HS-27A (cell line): Measurements from ENCODE around the gene CFAP107.
A peak's percentile ranks its signal among the peaks of the same experiment; 100 is the strongest.
"Not testable (repeated sequence)": the region's sequence is repeated elsewhere in the genome, so short reads cannot be mapped to it uniquely, and the experiment has no call there.

Experiments used
- DNase-seq: peaks from one replicate; pipeline ENCODE4 v3.0.0-alpha.2; 2012; ENCODE audit warnings: low read depth, missing footprints

Gene CFAP107, protein sequence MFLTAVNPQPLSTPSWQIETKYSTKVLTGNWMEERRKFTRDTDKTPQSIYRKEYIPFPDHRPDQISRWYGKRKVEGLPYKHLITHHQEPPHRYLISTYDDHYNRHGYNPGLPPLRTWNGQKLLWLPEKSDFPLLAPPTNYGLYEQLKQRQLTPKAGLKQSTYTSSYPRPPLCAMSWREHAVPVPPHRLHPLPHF

GRCh38 chr1:12745992-12746323, at the start of gene CFAP107:
Gene CFAP107, plus strand, starts transcription at chr1:12746200. Its CDS starts 231 bp downstream, at chr1:12746431.
- DNase-seq, result no peak

GRCh38 chr1:12696658-12697057, 49.3 kb upstream of the CFAP107 start:
- no peak for DNase-seq

DNA sequence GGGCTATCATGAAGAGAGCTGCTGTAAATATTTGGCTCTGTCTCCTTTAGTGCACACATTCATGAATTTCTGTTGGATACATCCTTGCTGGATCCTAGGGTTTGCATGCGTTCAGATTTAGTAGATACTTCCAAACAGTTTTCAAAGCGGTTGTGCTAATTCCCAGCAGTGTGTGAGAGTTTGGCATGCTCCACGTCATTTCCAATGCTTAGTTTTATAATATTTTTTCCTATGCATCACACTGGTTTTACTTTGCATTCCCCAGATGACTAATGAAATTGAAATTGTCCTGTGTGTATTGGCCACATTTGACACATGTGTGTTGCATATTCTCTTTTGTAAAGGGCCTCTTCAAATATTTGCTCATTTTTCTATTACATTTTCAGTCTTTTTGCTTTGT, 48.6 kb upstream of the CFAP107 start:
- DNase-seq, result peak; percentile 49

GRCh38 chr1:12703821-12704451, 42.1 kb upstream of the CFAP107 start:
- DNase-seq, result no peak

DNA sequence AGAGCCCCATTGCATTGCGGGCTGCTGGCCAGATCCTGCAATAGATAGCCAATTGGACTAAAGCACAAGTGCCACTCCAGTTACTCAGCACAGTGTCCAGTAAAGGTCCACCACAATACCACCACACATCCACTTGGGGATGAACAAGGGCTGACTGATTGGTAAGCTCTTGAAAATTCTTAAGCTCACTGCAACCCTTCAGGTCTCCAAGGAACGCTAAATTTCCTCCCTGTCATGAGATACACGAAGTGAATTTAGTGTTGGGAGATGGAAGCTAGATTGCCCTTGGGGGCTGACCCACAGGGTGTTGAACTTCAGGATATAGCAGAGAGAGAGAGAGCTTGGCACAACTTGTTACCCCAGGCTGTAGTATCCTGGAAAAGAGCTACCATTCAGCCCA, 39.9 kb upstream of the CFAP107 start:
- DNase-seq, result no peak

DNA sequence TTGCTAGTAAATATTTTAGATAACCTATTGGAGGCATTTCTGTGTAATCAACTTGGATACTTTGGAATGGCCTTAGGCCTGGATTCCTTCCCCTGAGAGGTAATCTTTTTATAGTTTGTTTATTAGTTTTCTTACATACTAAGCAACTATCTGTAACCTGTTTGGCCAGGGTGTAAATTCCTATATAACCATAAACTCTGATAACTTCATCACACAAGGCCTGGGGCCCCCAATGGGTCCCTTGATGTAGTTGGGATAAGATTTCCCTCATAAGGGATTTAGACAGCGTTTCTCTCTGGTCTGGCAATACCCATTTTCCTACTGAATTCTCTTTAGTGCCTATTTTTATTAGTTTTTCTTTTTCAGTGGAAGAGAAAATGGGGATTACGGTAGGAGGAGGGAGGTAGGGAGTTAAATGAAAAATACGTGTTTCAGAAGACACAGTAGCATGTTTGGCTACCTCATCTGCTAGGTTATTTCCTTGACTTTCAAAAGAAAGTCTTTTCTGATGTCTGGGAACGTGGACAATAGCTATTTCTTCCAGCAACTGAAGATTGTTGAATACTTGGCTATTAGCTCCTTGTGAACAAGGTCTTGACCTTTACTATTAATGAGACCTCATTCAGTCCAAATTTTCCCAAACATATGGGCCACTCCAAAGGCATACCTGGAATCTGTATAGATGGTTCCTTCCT, 37.5 kb upstream of the CFAP107 start:
- no peak for DNase-seq

- no peak for DNase-seq
Measured at GRCh38 chr1:12709091-12709491, 36.9 kb upstream of the CFAP107 start.

DNA sequence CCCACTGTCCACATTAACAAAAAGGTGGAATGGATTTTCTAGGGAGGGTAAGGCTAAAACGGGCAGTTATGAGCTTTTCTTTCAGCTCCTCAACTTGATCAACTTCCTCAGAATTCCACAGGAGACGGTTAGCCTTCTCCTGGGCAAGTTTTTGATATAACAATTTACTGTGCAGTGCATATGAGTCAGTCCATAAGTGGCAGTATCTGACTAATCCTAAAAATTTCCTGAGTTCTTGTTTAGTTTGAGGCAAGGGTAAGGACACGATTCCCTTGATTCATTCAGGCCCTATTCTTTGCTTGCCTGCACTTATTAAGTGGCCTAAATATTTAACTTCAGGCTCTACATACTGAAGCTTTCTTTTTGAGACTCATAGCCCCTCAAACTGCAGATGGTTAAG, 36.3 kb upstream of the CFAP107 start:
- peak; percentile 20 for DNase-seq

- no peak for DNase-seq
Measured at GRCh38 chr1:12711536-12711935, 34.5 kb upstream of the CFAP107 start.

- DNase-seq, result no peak
Measured at GRCh38 chr1:12712076-12712475, 33.9 kb upstream of the CFAP107 start.

DNA sequence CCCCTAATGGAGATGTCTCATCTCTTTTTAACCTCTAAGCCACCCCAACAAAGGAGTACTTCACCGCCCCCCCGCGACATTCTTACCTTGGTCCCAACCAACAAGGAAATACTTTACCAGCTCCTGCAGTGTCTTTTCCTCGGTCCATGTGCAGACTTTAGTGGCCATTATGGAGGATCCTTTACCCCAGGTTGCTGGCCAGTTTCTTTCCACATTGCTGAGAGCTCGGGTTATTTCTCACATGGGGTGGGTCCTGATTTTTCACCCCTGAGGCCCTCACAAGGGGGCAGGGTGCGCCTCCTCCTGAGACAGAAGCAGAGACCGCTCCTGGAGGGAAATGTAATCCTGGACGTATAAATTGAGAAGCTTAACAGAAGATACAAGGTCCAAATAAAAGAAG, 33.1 kb upstream of the CFAP107 start:
- no peak for DNase-seq

DNA sequence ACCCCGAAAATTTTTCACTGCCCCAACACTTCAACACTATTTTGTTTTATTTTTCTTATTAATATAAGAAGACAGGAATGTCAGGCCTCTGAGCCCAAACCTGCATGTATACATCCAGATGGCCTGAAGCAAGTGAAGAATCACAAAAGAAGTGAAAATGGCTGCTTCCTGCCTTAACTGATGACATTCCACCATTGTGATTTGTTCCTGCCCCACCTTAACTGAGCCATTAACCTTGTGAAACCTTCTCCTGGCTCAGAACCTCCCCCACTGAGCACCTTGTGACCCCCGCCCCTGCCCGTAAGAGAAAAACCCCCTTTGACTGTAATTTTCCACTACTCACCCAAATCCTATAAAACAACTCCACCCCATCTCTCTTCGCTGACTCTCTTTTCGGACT, 32.3 kb upstream of the CFAP107 start:
- not testable (repeated sequence) for DNase-seq

GRCh38 chr1:12714710-12715475, 31.1 kb upstream of the CFAP107 start:
- DNase-seq, result no peak

DNA sequence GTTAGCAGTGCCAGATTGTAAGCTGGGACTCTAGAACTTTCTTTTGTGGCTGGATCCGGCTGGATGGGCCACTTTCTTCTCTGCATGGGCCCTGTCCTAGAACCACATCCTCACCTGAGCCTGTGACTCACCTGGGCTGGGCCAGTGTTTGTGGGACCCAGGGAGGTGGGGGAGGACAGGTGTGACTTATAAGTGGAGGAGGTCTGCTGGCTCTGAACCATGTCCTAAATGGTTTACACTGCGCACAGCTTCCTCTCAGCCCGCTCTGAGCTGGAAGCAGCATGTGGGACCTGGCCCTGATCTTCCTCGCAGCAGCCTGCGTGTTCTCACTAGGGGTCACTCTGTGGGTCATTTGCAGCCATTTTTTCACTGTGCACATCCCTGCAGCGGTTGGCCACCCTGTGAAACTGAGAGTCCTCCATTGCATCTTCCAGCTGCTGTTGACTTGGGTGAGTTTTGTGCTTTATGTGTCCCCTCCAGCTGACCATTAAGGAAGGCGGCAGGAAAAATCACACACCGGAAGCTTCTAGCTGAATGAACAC, 30.0 kb upstream of the CFAP107 start, which contains the start of gene AADACL3:
AADACL3 (plus strand) TSS at position 215 of the 542 bp plus-strand sequence; CDS start at position 282, 67 bp downstream.
- DNase-seq, result no peak

GRCh38 chr1:12717301-12717838, 28.6 kb upstream of the CFAP107 start:
- DNase-seq, result no peak

DNA sequence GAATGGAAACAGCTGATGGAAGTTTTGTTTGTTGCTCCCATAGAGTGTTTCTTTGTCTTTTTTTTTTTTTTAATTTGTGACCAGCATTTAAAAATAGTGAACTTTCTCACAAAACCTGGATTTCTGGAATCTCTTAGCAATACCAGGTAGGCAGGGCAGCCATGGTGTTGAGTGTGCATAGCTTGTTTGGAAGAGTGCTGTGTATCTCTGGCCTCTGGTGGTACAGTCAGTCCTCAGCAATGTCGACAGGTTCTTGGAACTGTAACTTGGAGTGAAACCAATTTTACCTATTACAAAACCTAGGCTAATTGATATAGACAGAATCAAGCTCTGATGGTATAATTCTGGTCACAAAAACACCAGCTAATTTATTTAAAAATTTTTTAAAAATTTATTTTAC, 23.4 kb upstream of the CFAP107 start:
- DNase-seq, result no peak

DNA sequence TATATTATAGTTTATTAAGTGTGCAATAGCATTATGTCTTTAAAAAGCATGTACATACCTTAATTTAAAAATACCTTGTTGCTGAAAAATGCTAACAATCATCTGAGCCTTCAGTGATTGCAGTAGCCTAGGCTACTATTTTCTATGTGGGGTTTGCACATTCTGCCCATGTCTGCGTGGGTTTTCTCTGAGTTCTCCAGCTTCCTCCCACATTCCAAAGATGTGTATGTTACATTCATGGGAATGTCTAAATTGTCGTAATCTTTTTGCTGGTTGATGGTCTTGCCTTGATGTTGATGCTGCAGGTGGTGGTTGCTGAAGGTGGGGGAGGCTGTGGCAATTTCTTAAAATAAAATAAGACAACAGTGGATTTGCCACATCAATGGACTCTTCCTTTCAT, 17.6 kb upstream of the CFAP107 start:
- DNase-seq, result no peak

DNA sequence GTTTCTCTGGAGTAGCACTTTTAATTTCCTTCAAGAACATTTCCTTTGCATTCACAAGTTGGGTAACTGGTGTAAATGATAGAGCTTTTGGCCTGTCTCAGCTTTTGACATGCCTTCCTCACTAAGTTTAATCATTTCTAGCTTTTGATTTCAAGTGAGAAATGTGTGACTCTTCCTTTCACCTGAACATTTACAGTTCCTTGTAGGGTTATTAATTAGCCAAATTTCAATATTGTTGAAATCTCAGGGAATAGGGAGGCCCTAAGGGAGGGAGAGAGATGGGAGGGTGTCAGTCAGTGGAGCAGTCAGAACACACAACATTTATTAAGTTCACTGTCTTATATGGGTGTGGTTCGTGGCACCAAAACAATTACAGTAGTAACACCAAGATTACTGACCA, 15.8 kb upstream of the CFAP107 start:
- no peak for DNase-seq

- not testable (repeated sequence) for DNase-seq
Measured at GRCh38 chr1:12731084-12731483, 14.9 kb upstream of the CFAP107 start.

DNA sequence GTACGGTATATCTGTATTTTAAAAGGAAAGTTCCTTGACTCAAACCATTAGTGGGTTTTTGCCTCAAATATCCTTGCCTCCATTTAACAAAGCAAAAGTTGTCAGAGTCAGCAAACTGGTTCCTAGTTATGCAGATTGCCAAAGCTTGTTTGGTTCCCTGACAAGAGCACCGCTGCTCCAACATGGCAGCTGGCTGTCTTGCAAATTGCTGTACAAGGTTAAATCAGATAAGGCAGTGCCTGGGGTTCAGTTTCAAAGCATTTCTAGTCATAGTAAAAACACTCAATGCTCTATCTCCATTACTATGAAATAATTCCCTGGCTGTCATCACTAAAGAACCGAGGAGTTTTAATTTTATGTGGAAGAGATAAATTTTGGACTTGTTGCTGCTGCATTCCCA, 11.3 kb upstream of the CFAP107 start:
- no peak for DNase-seq

- no peak for DNase-seq
Measured at GRCh38 chr1:12738934-12739333, 7.1 kb upstream of the CFAP107 start.

GRCh38 chr1:12739613-12740012, 6.4 kb upstream of the CFAP107 start:
- no peak for DNase-seq
